Neuronal stem cell (in vitro differentiated cells): ENCODE results near the gene RBBP8NL.
A peak's percentile ranks its signal among the peaks of the same experiment; 100 is the strongest.

Experiments used
- DNase-seq: peaks from one replicate; pipeline ENCODE4 v3.0.0-alpha.2; 2013; ENCODE audit warnings: low spot score
- H2AFZ ChIP-seq: one replicate; pipeline ENCODE4 v1.6.1; 2013; ENCODE audit warnings: mild to moderate bottlenecking, low read length, inconsistent platforms
- H2AK5ac ChIP-seq: 2 replicates; pipeline ENCODE4 v1.6.1; 2013; ENCODE audit warnings: low read depth, mild to moderate bottlenecking, inconsistent platforms, low read length, moderate library complexity, mixed read lengths
- H2BK120ac ChIP-seq: 2 replicates; pipeline ENCODE4 v1.6.1; 2013; ENCODE audit warnings: low read depth, mild to moderate bottlenecking, inconsistent platforms, low read length, moderate library complexity, mixed read lengths
- H2BK12ac ChIP-seq: one replicate; pipeline ENCODE4 v1.6.1; 2013; ENCODE audit warnings: low read length, inconsistent platforms
- H2BK15ac ChIP-seq: 2 replicates; pipeline ENCODE4 v1.6.1; 2013; ENCODE audit warnings: mild to moderate bottlenecking, low read length, inconsistent platforms, mixed read lengths
- H2BK5ac ChIP-seq: one replicate; pipeline ENCODE4 v1.6.1; 2013; ENCODE audit warnings: inconsistent platforms, mild to moderate bottlenecking, low read length, moderate library complexity
- H3K14ac ChIP-seq: one replicate; pipeline ENCODE4 v1.6.1; 2013; ENCODE audit warnings: low read length, inconsistent platforms
- H3K18ac ChIP-seq: 2 replicates; pipeline ENCODE4 v1.6.1; 2013; ENCODE audit warnings: low read length, inconsistent platforms
- H3K23ac ChIP-seq: 2 replicates; pipeline ENCODE4 v1.6.1; 2013; ENCODE audit warnings: low read depth, mild to moderate bottlenecking, mixed read lengths, low read length, inconsistent platforms; ENCODE audit not compliant: poor library complexity
- H3K27ac ChIP-seq: replicated peaks from 3 replicates; pipeline ENCODE4 v1.5.1; 2013; ENCODE audit warnings: low read length, inconsistent platforms
- H3K27me3 ChIP-seq, 3 experiments: 2 replicates each; pipeline ENCODE4 v1.6.1; 2013; ENCODE audit warnings: low read length in 3 of 3, mild to moderate bottlenecking in 2 of 3, inconsistent platforms in 1 of 3, low read depth in 1 of 3, mixed read lengths in 1 of 3, moderate library complexity in 1 of 3; ENCODE audit not compliant: control insufficient read depth in 3 of 3, insufficient read depth in 3 of 3
- H3K36me3 ChIP-seq, 2 donors: replicated peaks in 1 of 2; 2 replicates each; pipeline ENCODE4 v1.6.1; 2013; ENCODE audit warnings: low read length in 2 of 2; ENCODE audit not compliant: control insufficient read depth in 2 of 2, insufficient read depth in 2 of 2
- H3K4ac ChIP-seq: 2 replicates; pipeline ENCODE4 v1.6.1; 2013; ENCODE audit warnings: inconsistent platforms, mild to moderate bottlenecking, low read length, moderate library complexity
- H3K4me1 ChIP-seq, 2 donors: 1 replicate in 1 of 2; 2 replicates in 1 of 2; pipeline ENCODE4 v1.6.1; 2013; ENCODE audit warnings: low read length in 2 of 2, low read depth in 1 of 2; ENCODE audit not compliant: control insufficient read depth in 2 of 2, insufficient read depth in 1 of 2
- H3K4me2 ChIP-seq: one replicate; pipeline ENCODE4 v1.6.1; 2013; ENCODE audit warnings: mild to moderate bottlenecking, low read length, inconsistent platforms; ENCODE audit not compliant: insufficient read depth, poor library complexity, severe bottlenecking
- H3K4me3 ChIP-seq, 2 donors: 2 replicates each; pipeline ENCODE4 v1.5.1; 2013; ENCODE audit warnings: low read length in 2 of 2, mild to moderate bottlenecking in 2 of 2, inconsistent platforms in 1 of 2, moderate library complexity in 1 of 2
- H3K79me1 ChIP-seq: one replicate; pipeline ENCODE4 v1.6.1; 2013; ENCODE audit warnings: low read depth, mild to moderate bottlenecking, inconsistent platforms, low read length, moderate library complexity
- H3K9ac ChIP-seq: one replicate; pipeline ENCODE4 v1.6.1; 2013; ENCODE audit warnings: mild to moderate bottlenecking, low read depth, low read length, inconsistent platforms; ENCODE audit not compliant: poor library complexity
- H3K9me3 ChIP-seq, 2 donors: replicated peaks in 1 of 2; 2 replicates each; pipeline versions ENCODE3 to v1.6.1; 2013; ENCODE audit warnings: low read length in 2 of 2, mild to moderate bottlenecking in 2 of 2, inconsistent platforms in 1 of 2, low read depth in 1 of 2, mixed read lengths in 1 of 2, moderate library complexity in 1 of 2; ENCODE audit not compliant: control insufficient read depth in 2 of 2, insufficient read depth in 1 of 2
- H4K8ac ChIP-seq: one replicate; pipeline ENCODE4 v1.6.1; 2013; ENCODE audit warnings: low read depth, mild to moderate bottlenecking, inconsistent platforms, low read length, moderate library complexity
- H4K91ac ChIP-seq: one replicate; pipeline ENCODE4 v1.6.1; 2013; ENCODE audit warnings: low read length, low read depth, mild to moderate bottlenecking, inconsistent platforms; ENCODE audit not compliant: poor library complexity
- WGBS, 2 donors: extraction: QIAGEN DNeasy Blood & Tissue Kit; methylation state at CpG; one replicate each; pipeline ENCODE4 v1.1.7; 2013; ENCODE audit warnings: missing lambda C conversion rate in 2 of 2, mixed read lengths in 1 of 2; ENCODE audit not compliant: insufficient read length in 2 of 2, insufficient replicate concordance in 1 of 2; ENCODE audit errors: extremely low coverage in 2 of 2; 5-methylcytosine and 5-hydroxymethylcytosine counted together

Gene RBBP8NL

DNA sequence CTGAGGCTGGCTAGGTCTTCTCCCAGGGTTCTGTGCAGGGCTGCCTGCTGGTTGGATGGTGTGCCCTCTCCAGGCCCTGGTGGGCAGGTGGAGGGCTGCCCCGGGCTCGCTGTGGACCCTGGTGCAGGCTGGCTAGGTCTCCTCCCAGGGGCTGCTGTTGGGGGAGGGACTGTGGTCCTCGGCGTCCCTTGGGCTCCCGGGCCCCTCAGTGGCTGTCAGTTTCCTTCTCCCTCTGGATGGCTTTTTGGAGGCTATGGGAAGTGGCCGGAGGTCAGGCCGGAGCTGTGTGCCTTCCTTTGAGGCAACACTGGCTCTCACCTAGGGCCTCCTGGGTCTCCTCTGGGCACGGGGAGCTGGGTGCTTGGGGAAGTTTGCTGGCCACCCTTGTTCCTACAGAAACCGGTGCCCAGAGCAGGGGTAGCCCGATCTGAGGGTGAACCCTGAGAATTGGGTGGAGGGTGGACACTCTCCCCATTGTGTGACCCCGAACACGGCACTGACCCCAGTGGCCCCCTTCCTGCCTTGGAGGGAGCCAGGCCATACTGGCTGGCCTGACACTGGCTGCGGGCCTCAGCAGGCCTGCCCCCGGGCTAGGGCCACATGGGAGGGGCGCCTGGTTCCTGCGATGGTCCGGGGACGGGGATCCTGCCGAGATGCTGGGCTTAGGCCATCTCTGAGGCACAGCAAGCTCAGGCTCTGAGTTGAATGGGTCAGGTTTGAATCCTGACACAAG lies 16.4 kb downstream of the RBBP8NL start:
- Histone ChIP-seq H2BK12ac (peak overlapping the region; percentile 59), H3K4me2 (no peak overlapping the region), H3K14ac (peak overlapping the region; percentile 71), H2BK5ac (no peak overlapping the region), H2BK120ac (peak overlapping the region; percentile 99), H3K27ac (no peak overlapping the region), H3K36me3 (no peaks in the 10 kb centered on the region), H3K9ac (peak overlapping the region; percentile 24), H2AFZ (no peak overlapping the region), H4K91ac (no peak overlapping the region), H2BK15ac (peak overlapping the region; percentile 87), H3K79me1 (peaks cover 5% of the 10 kb centered on the region), H3K4me3 (no peak overlapping the region), H3K27me3 (peaks cover 0 to 81% (median 4%) of the 10 kb centered on the region in 3 experiments), H2AK5ac (peak overlapping the region; percentile 79), H3K4ac (no peak overlapping the region), H3K18ac (peak overlapping the region; percentile 78), H3K23ac (peak overlapping the region; percentile 73), H3K4me1 (peaks cover 4 to 14% of the 10 kb centered on the region in 2 donors), H4K8ac (peak overlapping the region; percentile 72), H3K9me3 (no peaks in the 10 kb centered on the region)
- WGBS, 2 donors, result no CpG with 5 or more reads among the region's 19 CpGs
- no peak for DNase-seq

DNA sequence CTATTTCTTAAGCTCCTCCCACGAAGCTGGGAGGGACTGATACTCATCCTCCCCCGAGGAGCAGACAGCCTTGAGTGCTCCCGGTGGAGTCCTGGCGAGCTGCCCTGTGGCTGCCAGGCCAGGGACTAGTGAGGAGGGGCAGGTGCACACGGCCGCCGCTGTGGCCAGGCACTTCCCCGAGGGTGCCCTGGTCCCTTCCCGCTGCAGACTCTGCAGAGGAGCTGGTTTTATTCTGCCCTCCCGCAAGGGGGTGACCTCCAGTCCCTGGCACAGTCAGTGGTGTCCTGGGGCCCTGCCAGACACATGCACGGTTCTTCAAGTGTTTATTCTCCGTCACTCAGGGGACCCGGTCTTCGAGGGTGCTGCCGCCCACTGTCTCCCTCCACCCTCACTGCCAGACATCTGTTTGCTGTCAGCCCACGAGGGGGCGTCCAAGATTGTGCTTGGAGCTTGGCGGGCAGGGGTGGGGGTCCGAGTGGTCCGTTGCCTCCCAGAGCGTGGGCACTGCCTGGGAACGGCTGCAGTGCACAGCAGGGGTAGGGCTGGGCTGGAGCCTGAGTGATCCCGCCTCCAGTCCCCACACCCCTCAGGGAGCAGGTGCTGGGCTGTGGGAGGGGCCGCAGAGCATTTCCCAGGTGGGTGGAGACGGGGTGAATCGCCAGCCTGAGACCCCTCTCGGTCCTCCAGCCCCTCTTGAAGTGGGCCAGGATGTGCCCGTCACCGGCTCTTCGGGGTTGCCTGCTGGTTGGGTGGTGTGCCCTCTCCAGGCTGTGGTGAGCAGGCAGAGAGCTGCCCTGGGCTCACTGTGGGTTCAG lies 17.2 kb downstream of the RBBP8NL start:
- peak; percentile 65 for DNase-seq
- peak overlapping the region; percentile 87 for H2BK15ac ChIP-seq
- H2AFZ ChIP-seq, result no peak overlapping the region
- peaks cover 8 to 18% of the 10 kb centered on the region in 2 donors for H3K4me1 ChIP-seq
- H3K9me3 ChIP-seq, result no peaks in the 10 kb centered on the region
- H3K79me1 ChIP-seq, result peaks cover 5% of the 10 kb centered on the region
- no peak overlapping the region for H3K27ac ChIP-seq
- H3K36me3 ChIP-seq, result no peaks in the 10 kb centered on the region
- no peak overlapping the region for H3K14ac ChIP-seq
- H3K4ac ChIP-seq, result no peak overlapping the region
- peak overlapping the region; percentile 76 for H3K9ac ChIP-seq
- H3K18ac ChIP-seq, result peak overlapping the region; percentile 78
- peak overlapping the region; percentile 88 for H2AK5ac ChIP-seq
- no CpG with 5 or more reads among the region's 30 CpGs for WGBS, 2 donors
- H2BK12ac ChIP-seq, result peak overlapping the region; percentile 59
- H4K8ac ChIP-seq, result peak overlapping the region; percentile 72
- no peak overlapping the region for H2BK5ac ChIP-seq
- H3K4me2 ChIP-seq, result peak overlapping the region; percentile 28
- peak overlapping the region; percentile 99 for H2BK120ac ChIP-seq
- H3K27me3 ChIP-seq, result peaks cover 0 to 73% (median 4%) of the 10 kb centered on the region in 3 experiments
- peak overlapping the region; percentile 81 for H3K23ac ChIP-seq
- no peak overlapping the region for H4K91ac ChIP-seq
- H3K4me3 ChIP-seq, result no peak overlapping the region

DNA sequence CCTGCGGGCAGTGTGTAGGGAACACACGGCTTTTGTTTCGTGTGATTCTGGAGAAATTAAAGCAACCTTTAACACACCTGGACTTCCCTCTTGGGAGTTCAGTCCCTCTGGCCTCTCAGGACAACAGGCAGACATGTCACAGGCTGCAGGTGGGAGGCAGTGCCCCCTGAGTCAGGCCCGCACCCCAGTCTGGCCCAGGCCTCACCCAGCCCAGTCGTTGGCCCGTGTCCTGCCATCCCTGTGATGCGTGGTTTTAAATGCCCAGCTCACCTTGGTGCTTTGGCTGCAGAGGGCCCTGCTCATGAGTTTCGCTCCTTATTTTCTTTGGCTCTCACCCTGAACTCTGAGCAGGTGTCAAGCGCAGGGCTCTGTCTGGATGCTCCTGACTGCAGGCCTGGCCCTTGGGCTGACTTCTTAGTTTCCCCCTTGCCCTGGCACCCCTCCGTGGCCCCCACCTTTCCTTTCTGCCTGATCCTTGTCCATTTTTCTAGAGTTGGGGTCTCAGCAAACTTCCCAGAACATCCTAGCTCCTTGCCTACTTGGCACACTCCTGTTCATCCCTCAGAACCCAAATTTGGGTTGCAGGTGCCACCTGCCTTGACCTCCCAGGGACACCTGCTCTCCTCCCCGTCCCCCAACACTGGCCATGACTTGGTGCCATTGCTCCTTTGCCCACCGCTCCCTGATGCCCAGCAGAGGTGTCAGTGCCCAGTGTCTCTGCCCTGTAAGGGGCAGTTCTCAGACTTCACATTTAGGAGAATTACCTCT lies 18.1 kb downstream of the RBBP8NL start:
- H3K9ac ChIP-seq, result no peak overlapping the region
- no peak overlapping the region for H3K14ac ChIP-seq
- H3K4me2 ChIP-seq, result no peak overlapping the region
- no peak overlapping the region for H3K27ac ChIP-seq
- no peak overlapping the region for H2BK12ac ChIP-seq
- H2AFZ ChIP-seq, result no peak overlapping the region
- no peak overlapping the region for H4K91ac ChIP-seq
- no peaks in the 10 kb centered on the region for H3K36me3 ChIP-seq
- H2BK15ac ChIP-seq, result peak overlapping the region; percentile 97
- no CpG with 5 or more reads among the region's 12 CpGs for WGBS, 2 donors
- H3K4me3 ChIP-seq, result no peak overlapping the region
- peak overlapping the region; percentile 99 for H2AK5ac ChIP-seq
- no peak overlapping the region for H4K8ac ChIP-seq
- H3K4me1 ChIP-seq, result peaks cover 9 to 18% of the 10 kb centered on the region in 2 donors
- peaks cover 0 to 66% (median 4%) of the 10 kb centered on the region in 3 experiments for H3K27me3 ChIP-seq
- peaks cover 8% of the 10 kb centered on the region for H3K79me1 ChIP-seq
- H3K18ac ChIP-seq, result no peak overlapping the region
- no peak overlapping the region for H2BK5ac ChIP-seq
- no peak overlapping the region for H3K4ac ChIP-seq
- H3K9me3 ChIP-seq, result no peaks in the 10 kb centered on the region
- H3K23ac ChIP-seq, result no peak overlapping the region
- no peak for DNase-seq
- H2BK120ac ChIP-seq, result no peak overlapping the region
